GM21786 (cell line): ENCODE data around the gene HRH3.
A peak's percentile ranks its signal among the peaks of the same experiment; 100 is the strongest.

ENCODE experiments used
- ATAC-seq: cut with Tn5 transposase; IDR thresholded peaks from one replicate; pipeline ENCODE4 v1.9.1; 2021; ENCODE audit not compliant: unreplicated experiment

HRH3 gene

DNA sequence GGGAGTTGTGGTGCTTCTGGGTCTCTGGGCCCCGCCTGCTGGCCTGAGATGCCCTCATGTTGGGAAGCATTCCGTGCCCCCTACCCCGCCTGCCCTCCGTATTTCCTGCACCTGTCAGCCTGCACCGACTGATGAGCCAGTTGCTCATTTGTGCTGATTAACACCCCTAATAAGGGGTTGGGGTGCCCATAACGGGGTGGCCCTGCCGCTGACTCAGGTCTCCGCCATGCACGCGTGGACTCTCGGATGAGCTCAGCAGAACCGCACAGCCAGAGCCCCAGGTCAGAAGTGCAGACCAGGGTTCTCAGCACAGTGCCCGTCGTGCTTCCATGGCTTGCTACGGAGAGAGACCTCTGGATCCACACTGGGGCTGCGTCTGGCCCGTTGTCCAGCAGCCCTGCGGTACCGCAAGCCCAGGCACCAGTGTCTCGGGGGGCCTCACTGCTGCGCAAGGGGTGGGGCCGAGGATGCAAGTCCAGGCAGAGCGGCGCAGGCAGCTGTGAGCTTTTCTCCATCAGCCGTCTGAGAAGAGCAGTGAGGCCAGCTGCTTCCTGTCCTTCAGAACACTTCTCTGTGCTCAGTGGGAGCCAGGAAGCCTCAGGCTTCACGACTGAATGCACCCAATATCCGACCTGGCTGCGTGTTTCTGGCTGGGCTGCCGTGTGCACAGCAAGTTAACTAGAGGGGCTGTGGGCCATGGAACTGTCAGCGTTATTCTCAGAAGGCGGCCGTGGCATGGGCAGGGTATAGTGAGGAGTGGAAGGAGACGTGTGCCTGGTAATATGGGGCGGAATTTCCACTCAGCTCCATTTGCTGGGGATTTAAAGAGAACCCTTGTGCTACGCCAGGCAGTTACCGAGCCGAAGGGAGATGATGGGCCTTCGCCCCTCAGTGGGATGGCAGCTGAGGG lies 18.6 kb downstream of the HRH3 start:
- ATAC-seq = peak; percentile 73

DNA sequence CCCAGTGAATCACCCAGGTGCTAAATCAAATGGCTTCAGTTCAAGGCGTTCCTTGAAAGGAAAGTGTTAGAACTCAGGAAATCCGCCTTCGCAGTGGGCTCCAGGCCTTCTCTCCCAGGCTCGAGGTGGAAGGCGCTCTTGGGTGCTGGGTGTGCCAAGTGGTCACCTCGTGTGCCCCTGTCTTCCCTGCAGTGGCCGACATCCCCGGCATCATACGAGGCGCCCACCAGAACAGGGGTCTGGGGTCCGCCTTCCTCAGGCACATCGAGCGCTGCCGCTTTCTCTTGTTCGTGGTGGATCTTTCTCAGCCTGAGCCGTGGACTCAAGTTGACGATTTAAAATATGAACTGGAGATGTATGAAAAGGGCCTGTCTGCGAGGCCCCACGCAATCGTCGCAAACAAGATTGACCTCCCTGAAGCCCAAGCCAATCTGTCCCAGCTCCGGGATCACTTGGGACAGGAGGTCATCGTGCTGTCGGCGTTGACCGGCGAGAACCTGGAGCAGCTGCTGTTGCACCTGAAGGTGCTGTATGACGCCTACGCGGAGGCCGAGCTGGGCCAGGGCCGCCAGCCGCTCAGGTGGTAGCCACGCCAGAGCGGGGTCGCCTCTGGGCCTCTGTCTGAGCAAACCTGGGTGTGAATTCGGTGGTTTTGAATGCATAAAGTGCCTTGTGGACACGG lies 19.4 kb downstream of the HRH3 start:
- ATAC-seq = no peak

DNA sequence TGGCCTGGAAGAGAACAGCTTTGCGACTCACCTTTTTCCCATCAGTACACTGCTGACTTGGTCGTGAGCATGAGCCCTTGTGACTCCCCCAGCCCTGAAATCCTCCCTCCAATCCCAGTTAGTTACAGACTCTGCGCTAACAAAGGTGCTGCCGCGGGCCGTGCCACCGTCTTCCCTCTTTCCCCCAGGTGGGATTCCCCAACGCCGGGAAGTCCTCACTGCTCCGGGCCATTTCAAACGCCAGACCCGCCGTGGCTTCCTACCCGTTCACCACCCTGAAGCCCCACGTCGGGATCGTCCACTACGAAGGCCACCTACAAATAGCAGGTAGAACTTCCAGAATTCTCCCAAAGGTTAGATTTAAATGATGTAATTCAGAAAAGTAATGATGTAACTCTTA lies 21.1 kb downstream of the HRH3 start:
- no peak for ATAC-seq

DNA sequence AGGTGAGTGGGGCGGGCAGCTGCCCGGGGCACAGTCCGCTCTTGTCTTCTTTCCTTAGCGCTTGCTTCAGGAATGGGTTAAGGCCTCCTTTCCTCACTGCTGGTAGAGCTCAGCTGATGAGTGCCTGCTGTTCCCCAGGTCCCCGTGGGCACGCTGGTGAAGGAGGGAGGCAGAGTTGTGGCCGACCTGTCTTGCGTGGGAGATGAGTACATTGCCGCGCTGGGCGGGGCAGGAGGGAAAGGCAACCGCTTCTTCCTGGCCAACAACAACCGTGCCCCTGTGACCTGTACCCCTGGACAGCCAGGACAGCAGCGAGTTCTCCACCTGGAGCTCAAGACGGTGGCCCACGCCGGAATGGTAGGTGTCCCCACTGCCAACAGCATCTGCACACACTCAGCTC lies 21.6 kb downstream of the HRH3 start:
- ATAC-seq = no peak

DNA sequence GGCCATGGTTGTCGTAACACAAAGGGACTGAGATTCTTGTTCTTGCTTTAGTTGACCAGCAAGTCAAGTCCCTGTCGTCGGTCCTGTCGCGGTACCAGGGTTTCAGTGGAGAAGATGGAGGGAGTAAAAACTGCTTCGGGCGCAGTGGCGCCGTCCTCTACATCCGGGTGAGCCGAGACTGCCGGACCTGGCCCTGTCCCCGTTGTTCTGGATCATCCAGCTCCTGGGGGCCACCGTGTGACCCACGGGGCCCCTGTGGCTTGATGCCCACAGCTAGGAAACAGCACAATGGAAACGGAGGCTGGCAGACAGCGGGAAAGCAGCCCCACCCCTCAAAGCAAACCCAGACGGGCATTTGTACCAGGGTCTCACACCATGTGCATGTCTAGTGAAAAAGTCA lies 22.3 kb downstream of the HRH3 start:
- no peak for ATAC-seq

- no peak for ATAC-seq
Measured at GRCh38 chr20:62197311-62197710, 22.8 kb downstream of the HRH3 start.

DNA sequence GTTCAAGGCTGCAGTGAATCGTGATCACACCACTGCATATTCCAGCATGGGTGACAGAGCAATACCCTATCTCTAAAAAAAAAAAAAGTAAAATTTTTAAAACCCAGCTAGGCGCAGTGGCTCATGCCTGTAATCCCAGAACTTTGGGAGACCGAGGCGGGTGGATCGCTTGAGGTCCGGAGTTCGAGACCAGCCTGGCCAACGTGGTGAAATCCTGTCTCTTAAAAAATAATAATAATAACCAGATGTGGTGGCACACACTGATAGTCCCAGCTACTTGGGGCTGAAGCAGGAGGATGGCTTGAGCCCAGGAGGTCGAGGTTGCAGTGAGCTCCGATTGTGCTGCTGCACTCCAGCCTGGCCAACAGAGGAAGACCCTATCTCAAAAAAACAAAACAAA lies 23.8 kb downstream of the HRH3 start:
- no peak for ATAC-seq

DNA sequence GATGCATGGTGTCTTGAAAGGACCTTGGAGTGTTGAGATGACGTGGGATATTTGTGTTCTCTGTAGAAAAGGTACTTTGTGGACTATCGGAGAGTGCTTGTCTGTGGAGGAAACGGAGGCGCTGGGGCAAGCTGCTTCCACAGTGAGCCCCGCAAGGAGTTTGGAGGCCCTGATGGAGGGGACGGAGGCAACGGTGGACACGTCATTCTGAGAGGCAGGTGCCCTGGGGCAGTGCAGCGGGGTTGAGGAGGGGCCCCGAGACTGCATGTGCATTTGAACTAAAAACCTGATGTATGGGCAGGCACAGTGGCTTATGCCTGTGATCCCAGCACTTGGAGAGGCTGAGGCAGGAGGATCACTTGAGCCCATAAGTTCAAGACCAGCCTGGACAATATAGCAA lies 24.3 kb downstream of the HRH3 start:
- ATAC-seq = no peak

DNA sequence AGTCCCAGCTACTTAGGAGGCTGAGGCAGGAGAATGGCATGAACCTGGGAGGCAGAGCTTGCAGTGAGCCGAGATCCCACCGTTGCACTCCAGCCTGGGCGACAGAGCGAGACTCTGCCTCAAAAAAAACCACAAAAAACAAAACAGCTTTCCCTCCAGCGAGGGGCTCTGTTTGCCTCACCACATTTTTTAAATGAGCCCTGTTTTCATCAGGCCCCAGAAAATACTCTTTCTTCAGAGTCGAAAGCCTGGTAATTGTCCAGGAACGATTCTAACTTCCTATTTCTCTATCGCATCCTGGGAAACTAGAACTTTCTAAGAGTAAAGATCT lies 25.0 kb downstream of the HRH3 start:
- no peak for ATAC-seq

- ATAC-seq = no peak
Measured at GRCh38 chr20:62193079-62194025, 26.7 kb downstream of the HRH3 start.

DNA sequence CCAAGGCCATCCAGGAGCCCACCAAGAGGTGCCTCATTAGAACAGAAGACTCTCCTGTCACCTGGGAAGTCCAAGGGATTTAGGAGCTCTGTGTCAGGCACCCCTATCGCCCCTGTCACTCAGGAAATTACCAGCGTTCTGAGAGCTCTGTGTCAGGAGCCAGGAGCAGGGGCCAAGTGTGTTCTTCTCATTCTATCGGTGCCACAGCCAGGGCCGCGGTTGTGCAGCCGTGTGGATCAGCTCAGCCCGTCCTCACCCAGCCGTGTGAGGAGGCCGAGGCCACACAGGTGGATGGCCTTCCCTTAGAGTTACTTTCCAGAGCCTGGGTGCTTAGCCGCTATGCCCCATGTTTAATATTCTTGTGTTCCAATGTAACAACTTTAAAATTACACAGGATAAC lies 27.4 kb downstream of the HRH3 start:
- no peak for ATAC-seq

GRCh38 chr20:62191781-62192559 lies 28.1 kb downstream of the HRH3 start:
- no peak for ATAC-seq

DNA sequence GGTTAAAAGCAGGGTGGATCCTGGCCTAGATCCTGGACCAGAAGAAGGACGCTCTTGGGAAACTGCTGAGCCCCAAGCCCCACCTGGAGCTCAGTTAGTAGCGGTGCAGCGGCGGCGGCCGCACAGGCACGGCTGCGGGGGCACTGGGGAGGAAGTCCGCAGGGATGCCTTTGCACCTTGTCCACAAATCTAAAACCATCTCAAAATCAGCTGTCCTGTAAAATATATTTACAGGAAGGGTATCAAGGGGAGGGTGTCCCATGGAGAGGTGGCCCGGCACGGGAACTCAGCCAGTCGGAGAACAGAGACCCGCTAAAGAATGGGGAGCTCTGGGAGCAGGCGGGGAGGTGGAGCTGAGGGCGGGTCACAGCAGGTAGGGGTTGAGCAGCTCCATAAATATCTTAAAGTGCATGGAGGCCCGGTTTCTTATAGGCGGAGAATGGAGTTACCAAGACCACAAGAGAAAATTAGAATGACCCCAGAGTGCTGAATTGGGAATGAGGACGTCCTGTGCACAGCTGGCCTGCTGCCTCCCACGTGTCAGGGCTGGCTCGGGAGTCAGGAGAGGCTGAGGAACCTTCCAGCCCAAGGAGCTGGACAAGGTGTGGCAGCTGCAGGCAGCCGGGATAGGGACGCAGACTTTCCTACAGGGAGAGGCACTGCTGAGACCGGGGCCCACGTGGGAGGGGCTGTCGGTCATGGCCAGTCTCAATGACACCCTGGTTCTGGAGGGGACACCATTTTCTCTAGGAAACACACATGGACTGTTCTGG lies 29.3 kb downstream of the HRH3 start:
- ATAC-seq = no peak

- no peak for ATAC-seq
Measured at GRCh38 chr20:62186887-62187866, 32.9 kb downstream of the HRH3 start.

DNA sequence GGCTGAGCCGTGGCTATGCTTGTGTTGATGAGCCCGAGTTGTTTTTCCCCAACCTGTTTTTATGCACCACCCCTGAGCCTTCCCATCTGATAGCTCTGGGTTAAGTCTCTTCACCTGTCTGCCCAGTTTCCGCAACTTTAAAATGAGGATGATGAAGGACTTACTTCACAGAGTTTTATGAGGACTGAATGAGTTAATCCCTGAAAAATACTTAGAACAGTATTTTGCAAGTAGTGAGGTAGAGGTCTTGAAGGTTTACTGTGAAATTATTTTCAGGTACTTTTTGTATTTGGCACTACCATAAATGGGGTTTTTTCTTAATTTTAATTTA lies 34.0 kb downstream of the HRH3 start:
- ATAC-seq = no peak

DNA sequence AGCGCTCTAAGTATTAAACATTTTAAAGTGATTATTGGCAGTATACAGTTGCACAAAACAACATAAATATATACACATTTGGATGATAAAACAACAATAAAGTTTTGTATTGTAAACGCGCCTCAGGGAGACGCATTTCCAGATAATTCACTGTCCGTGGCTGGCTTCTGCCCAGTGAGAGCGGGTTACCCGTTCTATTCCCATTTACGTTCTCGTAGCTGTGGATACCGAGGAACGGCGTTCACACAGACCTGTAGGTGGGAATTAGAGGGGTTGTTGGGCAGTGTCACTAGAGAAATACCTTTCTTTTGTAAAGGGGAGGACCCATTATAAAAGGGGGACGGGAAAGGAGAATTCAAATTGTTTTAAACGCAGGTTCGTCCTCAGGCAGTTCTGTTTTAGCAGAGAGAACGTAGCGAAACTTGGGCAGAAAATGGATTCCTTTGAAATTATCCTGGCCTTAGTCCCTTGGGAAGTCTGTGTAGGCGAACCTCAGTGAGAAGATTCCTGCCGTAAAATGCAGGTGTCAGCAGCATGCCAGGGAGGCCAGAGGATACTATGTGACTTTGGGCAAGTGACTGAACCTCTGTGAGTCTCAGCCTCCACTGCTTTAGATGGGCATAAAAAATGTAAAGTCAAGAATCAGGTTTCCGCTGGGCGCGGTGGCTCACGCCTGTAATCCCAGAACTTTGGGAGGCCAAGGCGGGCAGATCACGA lies 36.5 kb downstream of the HRH3 start:
- ATAC-seq = no peak

DNA sequence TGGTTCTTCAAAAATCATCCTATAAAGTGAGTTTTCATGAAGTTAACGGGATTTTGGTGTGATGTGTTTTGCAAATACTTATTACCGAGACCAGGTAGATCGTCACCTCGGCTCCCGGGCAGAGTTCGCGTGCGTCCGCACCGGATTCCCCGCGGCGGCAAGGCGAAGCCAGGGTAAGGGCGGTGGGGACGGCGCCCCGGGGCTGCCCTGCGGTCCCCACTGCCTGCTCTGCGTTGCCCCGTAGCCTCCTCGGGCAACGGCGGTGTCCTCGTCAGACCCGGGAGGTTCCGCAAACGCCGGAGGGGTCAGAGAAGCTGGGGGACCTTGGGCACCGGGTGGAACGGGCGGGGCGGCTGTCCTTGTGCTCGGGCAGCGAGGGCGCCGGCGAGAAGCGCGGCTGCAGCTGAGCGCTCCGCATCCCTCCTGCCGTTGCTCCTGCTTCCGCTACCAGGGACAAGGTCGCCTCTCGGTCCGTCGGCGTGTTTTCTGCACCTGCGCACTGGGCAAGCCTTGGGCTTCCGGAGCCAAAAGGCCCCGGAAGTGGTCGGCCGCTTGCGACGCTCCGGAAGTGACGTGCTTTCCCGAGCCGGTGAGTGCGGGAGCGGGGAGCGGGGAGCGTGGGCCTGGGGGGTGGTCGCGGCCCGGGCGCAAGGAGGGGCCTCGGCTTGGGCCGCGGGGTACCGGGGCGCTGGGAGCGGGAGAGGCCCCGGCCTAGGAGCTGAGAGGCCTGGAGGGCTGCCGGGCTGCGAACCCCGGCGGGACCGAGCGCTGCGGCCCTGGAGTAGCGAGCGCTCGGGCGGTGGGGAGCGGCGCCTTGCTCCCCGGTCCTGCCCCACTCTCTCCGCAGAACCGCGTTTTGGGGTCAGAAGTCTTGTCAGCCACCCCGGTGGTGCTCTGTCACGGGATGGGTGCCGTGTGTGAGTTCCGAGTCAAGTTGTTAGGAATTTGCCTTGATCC lies 37.3 kb downstream of the HRH3 start, which contains the start of gene MTG2:
Gene MTG2, plus strand, starts transcription at position 560 of the 957 bp plus-strand sequence. CDS start 10,393 bp downstream, outside the sequence.
- peak; percentile 93 for ATAC-seq
